NCI-H2227 (cell line): ENCODE results near the gene TM4SF20.
A peak's percentile ranks its signal among the peaks of the same experiment; 100 is the strongest.

ENCODE experiments used
- DNase-seq: peaks from one replicate; lab custom pipeline; 2025; ENCODE audit not compliant: unreplicated experiment; lab: John Stamatoyannopoulos, UW

TM4SF20 gene, protein sequence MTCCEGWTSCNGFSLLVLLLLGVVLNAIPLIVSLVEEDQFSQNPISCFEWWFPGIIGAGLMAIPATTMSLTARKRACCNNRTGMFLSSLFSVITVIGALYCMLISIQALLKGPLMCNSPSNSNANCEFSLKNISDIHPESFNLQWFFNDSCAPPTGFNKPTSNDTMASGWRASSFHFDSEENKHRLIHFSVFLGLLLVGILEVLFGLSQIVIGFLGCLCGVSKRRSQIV

DNA sequence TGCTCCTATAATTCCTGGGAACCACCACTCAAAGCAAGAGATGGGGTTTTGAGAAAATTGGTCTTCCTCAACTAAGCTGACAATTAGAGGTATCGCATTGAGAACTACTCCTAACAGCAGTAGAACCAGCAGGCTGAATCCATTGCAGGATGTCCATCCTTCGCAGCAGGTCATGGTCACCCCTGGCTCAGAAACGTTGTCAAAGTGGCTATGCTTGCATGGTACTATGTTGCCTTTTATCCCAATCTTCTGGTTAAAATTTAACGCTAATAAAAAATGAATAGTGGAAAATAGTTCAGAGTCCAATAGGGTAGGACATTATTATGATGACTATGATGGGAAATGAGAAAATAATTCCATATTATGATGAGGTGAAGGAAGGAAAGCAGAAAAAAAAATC is at the start of gene TM4SF20:
TSS of gene TM4SF20 (minus strand) at position 212 of the 400 bp plus-strand sequence. CDS start at position 174, 38 bp downstream.
- no peak for DNase-seq

DNA sequence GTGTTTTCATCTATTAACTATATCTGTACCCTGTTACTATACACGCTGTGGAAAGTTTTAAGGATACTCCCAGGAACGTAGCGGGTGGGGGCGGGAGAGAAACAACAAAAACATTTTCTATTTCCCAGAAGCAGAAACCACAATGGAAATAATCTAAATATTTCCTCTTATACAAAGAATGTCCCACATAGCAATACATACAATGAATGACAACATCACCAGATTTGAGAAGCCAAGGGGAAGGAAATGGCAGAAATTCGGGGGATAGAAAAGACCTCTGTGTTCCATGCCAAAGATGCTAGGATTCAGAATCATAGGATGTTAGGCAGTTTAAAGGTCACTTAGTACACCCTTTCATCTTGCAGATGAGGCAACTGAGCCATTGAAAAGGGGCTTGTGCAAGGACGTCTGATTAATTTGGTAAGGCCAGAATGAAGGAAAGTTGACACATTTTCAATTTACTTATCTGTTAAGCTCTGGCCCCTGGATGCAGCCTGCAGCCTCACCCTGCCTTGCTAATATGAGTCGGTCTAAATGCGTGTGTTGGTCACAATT is 49.7 kb upstream of the TM4SF20 start:
- no peak for DNase-seq

DNA sequence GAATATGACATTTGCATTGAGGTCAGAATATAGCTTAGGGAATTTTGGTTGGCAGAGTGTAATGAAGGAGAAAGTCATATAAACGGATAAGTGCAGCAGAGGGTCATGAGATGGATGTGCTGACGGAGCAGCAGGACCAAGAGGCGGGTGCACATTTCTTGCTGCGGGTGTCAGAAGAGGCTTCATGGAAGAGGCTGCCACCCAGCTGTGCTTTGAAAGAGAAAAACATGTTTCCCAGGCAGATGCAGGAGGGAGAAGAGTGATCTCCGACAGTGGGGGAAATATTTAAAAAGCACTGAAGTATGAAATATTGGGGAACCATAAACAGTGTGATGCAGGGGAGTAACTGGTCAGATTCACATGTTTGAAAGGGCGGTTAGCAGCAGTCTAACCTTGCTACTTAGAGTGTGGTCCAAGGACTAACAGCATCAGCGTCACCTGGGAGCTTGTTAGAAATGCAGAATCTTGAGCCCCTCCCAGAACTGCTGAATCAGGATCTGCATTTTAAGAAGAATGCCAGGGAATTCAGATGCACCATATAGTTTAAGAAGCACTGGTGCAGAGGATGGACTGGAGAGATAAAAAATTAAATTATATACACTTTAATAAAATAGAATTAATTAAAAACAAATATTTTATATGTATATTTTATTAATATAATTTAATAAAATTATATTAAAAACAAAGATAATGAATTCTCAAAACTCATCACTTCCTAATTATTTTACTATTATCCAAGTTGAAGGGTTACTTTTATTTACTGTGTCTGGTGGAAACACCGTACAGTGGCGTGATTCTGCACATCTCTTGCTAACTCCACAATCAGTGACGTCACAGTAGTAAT is 44.8 kb upstream of the TM4SF20 start:
- peak; percentile 49 for DNase-seq

DNA sequence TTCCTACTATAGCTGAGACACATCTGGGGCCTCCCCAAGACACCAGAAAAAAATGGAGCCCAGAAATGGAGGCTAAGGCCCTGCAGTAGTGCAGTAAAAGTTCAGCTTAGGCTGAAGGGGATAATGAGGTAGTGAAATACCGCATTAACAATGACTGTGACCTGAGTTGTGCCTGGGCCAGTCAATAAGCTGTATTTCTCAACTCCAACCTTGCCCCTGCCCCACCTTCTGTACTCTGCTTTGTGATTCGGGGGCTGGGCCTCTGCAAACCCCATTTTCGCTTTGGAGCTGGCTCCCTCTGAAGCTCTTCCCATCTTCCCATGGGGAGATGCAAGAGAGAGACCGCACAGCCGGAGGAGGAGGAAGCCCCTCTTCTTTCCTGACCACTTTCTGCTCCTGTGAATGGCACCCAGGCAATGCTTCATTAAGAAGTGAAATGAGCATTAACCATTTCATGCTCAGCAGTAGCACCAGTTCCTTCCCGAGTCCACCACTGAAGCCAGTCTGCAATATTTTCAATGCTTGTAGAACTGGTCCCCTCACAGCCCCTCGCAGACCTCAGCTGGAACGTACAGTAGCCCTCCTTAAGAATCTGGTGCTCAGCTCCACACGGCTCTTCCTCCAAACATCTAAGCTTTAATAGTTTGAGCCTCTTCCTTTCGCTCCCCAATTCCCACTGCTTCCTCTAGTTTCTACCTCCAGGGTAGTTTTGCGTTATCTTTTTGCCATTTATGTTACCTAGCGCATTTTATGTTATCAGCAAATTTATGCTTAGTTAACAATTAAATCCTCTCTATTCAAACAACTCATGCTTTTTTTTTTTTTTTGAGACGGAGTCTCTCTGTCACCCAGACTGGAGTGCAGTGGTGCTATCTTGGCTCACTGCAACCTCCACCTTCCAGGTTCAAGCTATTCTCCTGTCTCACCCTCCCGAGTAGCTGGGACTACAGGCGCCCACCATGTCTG is 41.3 kb upstream of the TM4SF20 start:
- no peak for DNase-seq

DNA sequence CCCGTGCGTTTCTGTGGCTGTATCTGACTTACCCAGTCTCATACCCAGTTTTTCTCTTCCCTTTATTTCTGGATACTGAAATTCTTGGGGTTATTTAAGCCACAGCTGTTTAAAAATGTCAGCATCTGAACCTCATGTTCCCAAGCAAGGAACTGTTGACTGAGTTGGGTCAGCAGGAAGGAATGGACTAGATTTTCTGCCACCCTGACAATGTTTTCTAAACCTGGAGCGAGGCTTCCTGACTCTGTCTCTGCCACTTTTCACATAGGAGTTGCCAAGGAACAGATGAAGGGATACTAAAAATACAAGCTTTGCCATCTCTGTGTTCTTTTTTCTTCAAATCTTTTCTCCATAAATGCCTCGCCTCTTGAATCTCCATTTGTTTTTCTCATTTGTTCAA is 37.6 kb upstream of the TM4SF20 start:
- DNase-seq = no peak

DNA sequence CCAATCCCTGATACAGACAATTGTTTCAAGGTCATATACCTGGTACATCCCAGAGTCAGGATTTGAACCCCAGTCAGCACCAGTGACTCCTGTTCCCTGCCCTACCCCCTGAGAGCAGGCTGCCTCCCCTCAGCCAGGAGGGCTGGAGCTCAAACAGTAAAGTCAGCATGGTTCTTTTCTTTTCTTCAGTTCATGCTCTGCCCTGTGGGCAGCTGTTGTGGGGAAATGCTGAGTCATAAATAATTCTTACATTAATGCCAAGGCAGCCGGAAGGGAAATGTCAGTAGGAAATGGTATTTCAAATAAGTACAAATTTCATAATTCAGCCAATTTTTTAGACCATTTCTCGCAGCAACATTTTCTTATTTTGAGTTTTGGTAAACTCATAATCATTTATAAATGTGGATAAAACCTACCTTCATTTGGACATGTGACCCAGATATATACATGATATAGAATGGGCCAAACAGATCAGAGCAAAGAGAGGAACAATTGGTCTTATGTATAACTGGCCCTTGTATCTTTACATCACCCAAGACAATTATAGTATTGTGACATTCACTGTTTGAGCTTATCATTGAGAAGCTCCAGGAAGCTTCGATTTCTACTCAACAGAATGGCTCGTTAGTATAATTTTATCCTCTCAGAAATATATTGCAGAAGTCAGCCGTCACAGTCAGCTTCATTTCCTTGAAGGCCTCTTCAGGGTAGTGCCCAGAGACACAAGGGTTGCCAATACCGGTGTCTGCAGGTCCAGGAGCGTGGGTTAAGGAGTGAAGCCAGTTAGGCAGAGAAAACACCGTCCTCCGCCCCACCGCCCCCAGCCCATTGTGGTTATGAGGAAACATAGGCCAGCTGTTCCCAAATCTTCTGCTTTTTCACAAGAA is 36.7 kb upstream of the TM4SF20 start:
- peak; percentile 8 for DNase-seq

DNA sequence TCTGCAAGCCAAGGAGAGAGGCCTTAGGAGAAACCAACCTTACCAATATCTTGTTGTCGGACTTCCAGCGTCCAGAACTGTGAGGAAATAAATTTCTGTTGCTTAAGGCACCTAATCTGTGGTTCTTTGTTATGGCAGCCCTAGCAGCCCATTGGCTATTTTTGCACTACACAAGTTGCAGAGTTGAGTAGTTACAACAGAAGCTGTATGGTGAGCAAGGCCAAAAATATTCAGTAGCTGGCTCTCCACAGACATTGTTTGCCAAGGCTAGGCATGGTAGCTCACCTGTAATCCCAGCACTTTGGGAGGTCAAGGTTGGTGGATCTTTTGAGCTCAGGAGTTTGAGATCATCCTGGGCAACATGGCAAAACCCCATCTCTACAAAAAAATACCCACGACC is 35.7 kb upstream of the TM4SF20 start:
- DNase-seq = no peak

DNA sequence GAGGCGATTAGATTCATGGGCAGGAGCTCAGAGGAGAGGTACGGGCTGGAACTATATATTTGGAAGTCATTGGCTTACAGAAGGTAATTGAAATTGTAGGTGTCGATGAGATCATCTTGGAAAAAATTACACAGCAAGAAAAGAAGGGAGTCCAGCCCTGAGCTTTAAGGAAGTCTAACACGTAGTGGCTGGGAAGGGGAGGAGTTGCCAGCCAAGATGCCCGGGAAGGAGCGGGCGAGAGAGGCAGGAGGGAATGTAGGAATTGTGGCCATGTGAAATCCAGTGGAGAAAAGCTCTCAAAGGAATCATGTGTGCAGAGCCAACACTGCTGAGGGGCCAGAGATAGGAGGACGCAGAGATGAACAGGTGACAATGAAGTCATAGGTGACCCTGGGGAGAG is 34.3 kb upstream of the TM4SF20 start:
- no peak for DNase-seq

DNA sequence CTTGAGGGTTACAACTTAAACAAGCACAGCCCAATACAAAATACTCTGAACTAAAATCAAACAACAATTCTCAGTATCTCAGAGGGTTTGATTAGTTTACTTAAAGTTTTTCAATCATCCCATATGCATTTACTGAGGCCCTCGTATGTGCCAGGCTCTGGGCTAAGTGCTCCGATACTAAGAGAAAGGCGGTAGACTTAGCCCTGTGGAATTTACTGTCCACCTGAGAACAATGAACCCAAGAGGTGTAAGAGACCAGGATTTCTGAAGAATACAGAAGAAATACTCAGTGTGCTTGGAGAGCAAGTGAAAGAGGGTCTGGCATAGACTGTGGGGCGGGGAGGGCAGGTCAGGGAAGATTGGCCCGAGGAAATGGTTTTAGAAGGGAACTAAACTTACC is 33.8 kb upstream of the TM4SF20 start:
- DNase-seq = no peak

DNA sequence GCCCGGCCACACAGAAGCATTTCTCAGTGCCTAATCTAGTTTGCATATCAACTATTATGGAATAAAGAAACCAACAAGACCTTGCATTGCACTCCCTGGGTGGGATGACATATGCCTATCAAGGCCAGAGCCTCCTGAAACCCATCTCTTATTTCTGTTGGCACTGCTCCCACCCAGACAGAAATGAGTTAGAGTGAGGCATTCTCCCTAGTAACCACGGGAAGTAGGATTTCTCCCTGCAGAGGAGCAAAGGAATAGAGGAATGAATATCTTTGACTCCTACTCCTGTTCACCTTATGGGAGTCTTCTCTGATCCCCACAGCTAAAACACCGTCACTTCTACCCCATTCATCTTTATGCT is 32.9 kb upstream of the TM4SF20 start:
- DNase-seq = no peak

DNA sequence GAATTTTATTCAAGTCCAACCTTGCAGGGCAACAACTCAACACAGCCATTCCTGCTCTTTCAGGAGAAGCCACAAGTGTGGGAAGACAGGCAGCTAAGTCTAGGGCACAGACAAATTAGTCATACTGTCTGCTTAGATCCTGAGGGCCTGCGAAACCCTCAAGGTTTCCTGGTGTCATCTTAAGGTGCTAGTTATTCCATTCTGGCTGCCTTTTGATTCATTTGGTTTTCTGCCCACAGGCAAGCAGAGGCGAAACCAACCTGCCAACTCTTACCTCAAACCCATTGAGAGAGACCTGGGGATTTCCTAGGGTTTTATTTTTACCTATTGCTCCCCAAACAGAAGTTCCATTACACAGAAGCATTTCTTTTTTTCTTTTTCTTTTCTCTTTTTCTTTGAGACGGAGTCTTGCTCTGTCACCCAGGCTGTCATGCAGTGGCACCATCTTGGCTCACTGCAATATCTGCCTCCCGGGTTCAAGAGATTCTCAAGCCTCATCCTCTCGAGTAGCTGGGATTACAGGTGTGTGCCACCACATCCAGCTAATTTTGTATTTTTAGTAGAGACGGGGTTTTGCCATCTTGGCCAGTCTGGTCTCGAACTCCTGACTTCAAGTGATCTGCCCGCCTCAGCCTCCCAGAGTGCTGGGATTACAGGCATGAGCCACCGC is 32.3 kb upstream of the TM4SF20 start:
- DNase-seq = no peak

DNA sequence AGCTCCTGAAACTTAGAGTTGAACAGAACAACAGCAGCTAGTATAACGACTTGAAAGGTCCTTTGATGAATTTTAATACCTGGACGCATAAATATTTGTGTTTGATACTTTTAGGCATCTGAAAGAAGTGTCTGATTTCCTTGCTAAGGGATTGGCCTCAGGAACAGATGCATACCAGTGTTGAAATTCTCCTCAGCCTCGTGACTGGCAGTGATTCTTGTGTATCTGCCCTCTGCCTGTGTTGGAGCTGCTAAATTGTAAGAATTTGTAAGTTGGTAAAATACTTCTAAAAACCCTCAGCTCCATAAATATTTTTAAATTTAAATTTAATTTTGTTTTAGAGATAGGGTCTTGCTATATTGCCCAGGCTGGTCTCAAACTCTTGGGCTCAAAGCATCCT is 31.1 kb upstream of the TM4SF20 start:
- DNase-seq = no peak

DNA sequence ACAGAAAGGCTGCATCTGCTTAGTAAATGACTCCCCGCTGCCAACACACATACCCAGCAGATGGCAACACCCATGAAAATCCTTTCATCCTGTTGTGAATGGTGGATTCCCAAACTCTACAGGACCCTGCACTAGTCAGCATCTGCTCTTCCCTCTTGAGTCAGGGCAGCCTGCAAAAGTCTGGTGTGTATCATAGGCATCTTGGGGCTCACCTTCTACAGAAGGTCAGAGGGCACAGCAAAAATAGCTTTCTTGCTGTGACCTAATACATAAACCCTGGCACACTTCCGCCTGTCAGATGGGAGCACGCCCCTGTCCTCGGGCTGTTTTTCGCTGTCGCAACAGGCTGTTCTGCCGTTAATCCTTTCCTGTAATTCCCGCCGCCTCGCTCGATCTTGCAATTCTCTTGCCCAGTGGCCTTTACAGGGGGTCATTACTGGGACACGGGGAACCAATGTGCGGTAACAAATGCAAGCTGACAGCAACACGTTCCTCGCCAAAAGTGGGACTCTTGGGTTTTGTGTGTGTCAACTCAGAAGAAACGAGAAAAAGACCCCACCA is 28.6 kb upstream of the TM4SF20 start:
- no peak for DNase-seq

DNA sequence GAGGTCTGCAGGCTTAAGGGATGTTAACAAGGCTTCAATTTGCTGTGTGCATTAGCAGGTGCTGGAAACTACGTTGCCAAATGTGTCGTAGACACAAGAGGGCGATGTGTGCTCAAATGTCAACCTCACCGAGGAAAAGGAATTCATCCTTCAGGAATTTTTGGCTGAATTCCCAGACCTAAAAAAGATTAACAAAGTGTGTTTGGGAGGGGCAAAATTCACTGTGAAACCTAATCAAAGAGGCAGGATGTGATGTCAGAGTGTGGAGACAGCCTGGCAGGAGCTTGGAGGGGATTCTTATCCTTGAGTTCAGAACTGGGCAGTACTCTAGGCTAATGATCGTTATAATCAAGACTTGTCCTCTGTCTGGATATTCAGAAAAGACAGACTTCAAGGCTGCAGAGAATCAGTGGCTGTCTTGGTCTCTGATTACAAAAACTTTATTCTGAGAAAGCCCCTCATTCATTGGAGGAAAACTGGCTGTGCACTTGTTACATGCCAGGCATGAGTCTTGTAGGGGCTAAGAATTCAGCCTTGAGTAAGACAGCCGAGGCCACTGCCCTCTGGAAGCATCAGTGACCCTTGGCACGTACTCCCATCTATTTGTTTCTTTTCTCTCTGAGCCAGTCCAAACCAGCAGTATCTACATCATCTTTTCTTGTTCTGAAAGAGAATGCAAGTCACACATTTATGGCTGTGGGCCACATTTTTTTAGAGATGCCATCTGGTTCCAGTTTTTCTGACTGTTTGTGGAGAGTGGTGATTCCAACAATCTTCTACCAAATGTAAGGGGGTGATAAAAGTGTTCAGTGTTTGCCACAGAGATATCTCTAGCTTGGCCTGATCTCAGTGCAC is 27.3 kb upstream of the TM4SF20 start:
- DNase-seq = peak; percentile 89

DNA sequence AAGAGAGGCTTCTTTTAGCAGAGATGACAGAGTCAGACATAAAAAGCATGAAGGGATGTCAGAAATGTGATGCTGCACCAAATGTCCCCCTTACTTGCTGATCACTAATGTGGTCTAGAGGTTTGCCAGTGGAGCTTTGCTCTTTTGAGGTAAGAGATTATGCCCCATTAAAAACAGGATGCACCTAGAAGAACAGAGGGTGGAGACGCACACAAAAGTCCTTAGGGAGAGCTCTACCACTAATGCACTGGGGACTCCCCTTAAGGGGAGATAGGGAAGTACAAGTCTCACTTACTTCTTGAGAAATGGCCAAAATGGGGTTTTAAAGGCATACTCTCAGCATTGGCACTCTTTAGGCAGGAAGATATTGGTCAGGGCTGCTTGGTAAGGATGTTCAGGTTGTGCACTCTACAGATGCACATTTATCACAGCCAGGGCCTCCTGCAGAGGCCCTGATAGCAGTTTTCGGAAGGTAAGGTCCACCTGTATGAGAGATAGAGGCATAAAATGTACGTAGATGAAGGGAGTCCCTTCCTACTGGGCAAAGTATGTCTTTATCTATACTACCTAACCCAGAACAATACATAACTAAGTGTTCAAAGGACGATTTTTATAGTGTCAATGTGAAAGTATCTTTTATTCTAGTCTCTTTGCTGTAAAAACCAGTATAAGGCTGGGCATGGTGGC is 25.6 kb upstream of the TM4SF20 start:
- no peak for DNase-seq

DNA sequence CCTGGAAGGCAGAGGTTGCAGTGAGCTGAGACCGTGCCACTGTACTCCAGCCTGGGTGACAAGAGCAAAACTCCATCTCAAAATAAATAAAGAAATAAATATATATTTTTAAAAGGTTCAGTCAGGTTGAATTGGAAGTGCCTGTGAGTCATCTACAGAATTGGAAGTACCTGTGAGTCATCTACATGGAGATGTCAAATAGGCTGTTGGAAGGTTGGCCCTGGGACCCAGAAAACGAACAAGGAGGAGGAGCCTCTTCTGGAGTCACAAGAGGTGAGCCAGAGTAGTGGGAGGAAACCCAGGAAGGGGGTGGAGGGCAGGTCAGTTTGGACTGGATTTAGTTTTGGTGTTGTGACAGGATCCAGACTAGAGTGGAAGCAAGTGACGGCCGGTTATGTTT is 23.9 kb upstream of the TM4SF20 start:
- DNase-seq = no peak

DNA sequence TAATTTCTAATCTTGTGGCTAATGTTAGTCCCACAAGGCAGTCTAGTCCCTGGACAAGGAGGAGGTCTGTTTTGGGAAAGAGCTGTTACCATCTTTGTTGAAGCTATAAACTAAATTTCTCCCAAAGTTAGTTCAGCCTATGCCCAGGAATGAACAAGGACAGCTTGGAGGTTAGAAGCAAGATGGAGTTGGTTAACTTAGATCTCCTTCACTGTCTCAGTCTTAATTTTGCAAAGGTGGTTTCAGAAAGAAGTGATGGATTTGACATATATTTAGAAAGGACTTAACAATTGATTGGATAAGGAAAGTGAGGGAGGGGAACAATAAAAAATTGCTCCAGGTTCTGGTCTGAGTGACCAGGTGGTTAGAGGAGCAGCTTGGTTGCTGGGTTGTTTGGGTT is 23.2 kb upstream of the TM4SF20 start:
- no peak for DNase-seq

DNA sequence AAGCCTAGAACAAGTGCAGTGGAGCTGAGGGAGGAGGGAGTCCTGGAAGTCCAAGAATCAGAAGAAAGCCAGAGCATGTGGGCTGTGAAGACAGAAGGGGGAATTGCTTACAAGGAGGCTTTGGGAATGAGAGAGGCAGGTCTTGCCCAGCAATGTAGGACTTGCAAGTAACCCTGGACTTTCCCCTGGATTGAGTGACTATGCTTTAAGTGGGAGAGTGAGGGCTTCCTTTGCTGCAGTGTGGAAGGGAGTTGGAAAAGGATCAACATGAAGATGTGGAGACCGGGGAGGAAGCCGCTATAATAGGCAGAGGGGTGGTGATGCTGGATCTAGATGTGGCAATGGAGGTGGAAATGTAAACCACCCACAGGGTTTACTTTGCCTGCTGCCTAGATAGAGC is 22.4 kb upstream of the TM4SF20 start:
- DNase-seq = no peak
